H9 (cell line): ENCODE data around the gene DHX38. TPM values are rescaled to one million over a fixed set of nuclear protein-coding genes. Genes with fewer than 3 reads are reported as not detected.

Experiments used
- DNase-seq: peaks from one replicate; pipeline ENCODE4 v3.0.0-alpha.2; 2017
- H2AFZ ChIP-seq: one replicate; pipeline ENCODE4 v1.6.1; 2013; ENCODE audit warnings: mild to moderate bottlenecking, low read length, control low read depth, moderate library complexity
- H2AK5ac ChIP-seq: 2 replicates; pipeline ENCODE4 v1.6.1; 2013; ENCODE audit warnings: low read length, control low read depth, mixed read lengths; ENCODE audit not compliant: insufficient read length
- H2BK120ac ChIP-seq: one replicate; pipeline ENCODE4 v1.6.1; 2013; ENCODE audit warnings: low read depth, mild to moderate bottlenecking, low read length, control low read depth, inconsistent platforms; ENCODE audit not compliant: poor library complexity, severe bottlenecking
- H2BK12ac ChIP-seq: 2 replicates; pipeline ENCODE4 v1.6.1; 2013; ENCODE audit warnings: low read length, control low read depth, mixed read lengths, low read depth; ENCODE audit not compliant: insufficient read length
- H2BK15ac ChIP-seq: 2 replicates; pipeline ENCODE4 v1.6.1; 2013; ENCODE audit warnings: low read depth, low read length, control low read depth
- H2BK20ac ChIP-seq: one replicate; pipeline ENCODE4 v1.6.1; 2013; ENCODE audit warnings: low read depth, mild to moderate bottlenecking, low read length, control low read depth, inconsistent platforms; ENCODE audit not compliant: poor library complexity, severe bottlenecking
- H2BK5ac ChIP-seq: 2 replicates; pipeline ENCODE4 v1.6.1; 2013; ENCODE audit warnings: low read length, control low read depth, mixed read lengths; ENCODE audit not compliant: insufficient read length
- H3K14ac ChIP-seq: 2 replicates; pipeline ENCODE4 v1.6.1; 2013; ENCODE audit warnings: low read length, control low read depth; ENCODE audit not compliant: insufficient read depth
- H3K18ac ChIP-seq: 2 replicates; pipeline ENCODE4 v1.6.1; 2013; ENCODE audit warnings: low read depth, mild to moderate bottlenecking, mixed read lengths, low read length, control low read depth; ENCODE audit not compliant: insufficient read length
- H3K23ac ChIP-seq: 2 replicates; pipeline ENCODE4 v1.6.1; 2013; ENCODE audit warnings: low read length, control low read depth, mixed read lengths, low read depth; ENCODE audit not compliant: insufficient read length
- H3K23me2 ChIP-seq: 2 replicates; pipeline ENCODE4 v1.6.1; 2013; ENCODE audit warnings: low read depth, mild to moderate bottlenecking, mixed read lengths, low read length, control low read depth; ENCODE audit not compliant: insufficient read length, poor library complexity, severe bottlenecking
- H3K27ac ChIP-seq: 2 replicates; pipeline ENCODE4 v1.5.1; 2013; ENCODE audit warnings: low read length, control low read depth, mixed read lengths, low read depth; ENCODE audit not compliant: insufficient read length
- H3K27me3 ChIP-seq: 2 replicates; pipeline ENCODE4 v1.6.1; 2013; ENCODE audit warnings: low read length, control low read depth, inconsistent platforms; ENCODE audit not compliant: insufficient read depth
- H3K4ac ChIP-seq: 2 replicates; pipeline ENCODE4 v1.6.1; 2013; ENCODE audit warnings: low read depth, mild to moderate bottlenecking, control low read depth, inconsistent platforms, low read length, moderate library complexity
- H3K4me1 ChIP-seq: 2 replicates; pipeline ENCODE4 v1.6.1; 2013; ENCODE audit warnings: low read length, control low read depth, inconsistent platforms; ENCODE audit not compliant: insufficient read depth
- H3K4me2 ChIP-seq: 2 replicates; pipeline ENCODE4 v1.6.1; 2013; ENCODE audit warnings: low read length, control low read depth, mixed read lengths; ENCODE audit not compliant: insufficient read length, insufficient read depth
- H3K56ac ChIP-seq: 2 replicates; pipeline ENCODE4 v1.6.1; 2013; ENCODE audit warnings: low read depth, mild to moderate bottlenecking, mixed read lengths, low read length, control low read depth; ENCODE audit not compliant: insufficient read length
- H3K79me1 ChIP-seq: 2 replicates; pipeline ENCODE4 v1.6.1; 2013; ENCODE audit warnings: low read depth, mild to moderate bottlenecking, moderate library complexity, low read length, control low read depth, inconsistent platforms; ENCODE audit not compliant: insufficient read depth, poor library complexity, severe bottlenecking
- H3K79me2 ChIP-seq: 2 replicates; pipeline ENCODE4 v1.6.1; 2013; ENCODE audit warnings: low read length, control low read depth, inconsistent platforms; ENCODE audit not compliant: insufficient read depth
- H3K9ac ChIP-seq: 2 replicates; pipeline ENCODE4 v1.6.1; 2013; ENCODE audit warnings: low read length, control low read depth, mixed read lengths; ENCODE audit not compliant: insufficient read length; ENCODE audit errors: extremely low read depth
- H3K9me3 ChIP-seq: one replicate; pipeline ENCODE4 v1.6.1; 2013; ENCODE audit warnings: low read depth, low read length, inconsistent platforms; ENCODE audit not compliant: control insufficient read depth
- H3T11ph ChIP-seq: one replicate; pipeline ENCODE4 v1.6.1; 2013; ENCODE audit warnings: mild to moderate bottlenecking, low read length, control low read depth, inconsistent platforms
- H4K20me1 ChIP-seq: one replicate; pipeline ENCODE4 v1.6.1; 2013; ENCODE audit not compliant: control insufficient read depth, insufficient read length, insufficient read depth
- H4K5ac ChIP-seq: 2 replicates; pipeline ENCODE4 v1.6.1; 2013; ENCODE audit warnings: low read depth, mild to moderate bottlenecking, mixed read lengths, low read length, control low read depth; ENCODE audit not compliant: insufficient read length
- H4K8ac ChIP-seq: replicated peaks from 2 replicates; pipeline ENCODE4 v1.6.1; 2013; ENCODE audit warnings: low read length, control low read depth, mixed read lengths, low read depth; ENCODE audit not compliant: insufficient read length
- H4K91ac ChIP-seq: 2 replicates; pipeline ENCODE4 v1.6.1; 2013; ENCODE audit warnings: low read depth, mild to moderate bottlenecking, moderate library complexity, mixed read lengths, low read length, control low read depth; ENCODE audit not compliant: insufficient read length
- H3K27ac Mint-ChIP-seq, 3 experiments: 2 replicates in 2 of 3; 3 replicates in 1 of 3; pipeline ENCODE4 v1.8.0; 2020 to 2021; ENCODE audit warnings: mixed read lengths in 3 of 3, mild to moderate bottlenecking in 1 of 3, moderate library complexity in 1 of 3
- H3K27me3 Mint-ChIP-seq: 2 replicates; pipeline ENCODE4 v1.8.0; 2021; ENCODE audit warnings: low read depth, mild to moderate bottlenecking, moderate library complexity, mixed read lengths
- H3K36me3 Mint-ChIP-seq, 3 experiments: 2 replicates in 2 of 3; 3 replicates in 1 of 3; pipeline ENCODE4 v1.8.0; 2020 to 2021; ENCODE audit warnings: low read depth in 3 of 3, mixed read lengths in 3 of 3; ENCODE audit not compliant: insufficient read depth in 1 of 3
- H3K4me1 Mint-ChIP-seq, 2 experiments: 2 replicates each; pipeline ENCODE4 v1.8.0; 2020; ENCODE audit warnings: mixed read lengths in 2 of 2
- H3K4me3 Mint-ChIP-seq, 2 experiments: 2 replicates in 1 of 2; 3 replicates in 1 of 2; pipeline ENCODE4 v1.8.0; 2020 to 2021; ENCODE audit warnings: mild to moderate bottlenecking in 2 of 2, mixed read lengths in 2 of 2, moderate library complexity in 1 of 2
- H3K9me3 Mint-ChIP-seq, 2 experiments: 2 replicates in 1 of 2; 3 replicates in 1 of 2; pipeline ENCODE4 v1.8.0; 2020; ENCODE audit warnings: mild to moderate bottlenecking in 2 of 2, mixed read lengths in 2 of 2, moderate library complexity in 1 of 2
- CTCF ChIP-seq: fragments of 200-600 bp; sonication (generic); conservative IDR thresholded peaks from 3 replicates; pipeline ENCODE4 v1.8.0; 2021; ENCODE audit warnings: antibody characterized with exemption, mild to moderate bottlenecking
- WGBS: extraction: QIAGEN DNeasy Blood & Tissue Kit; methylation state at CpG from one replicate; pipeline ENCODE4 v1.1.7; 2013; ENCODE audit warnings: missing lambda C conversion rate, low lambda C conversion rate, mixed read lengths; ENCODE audit not compliant: insufficient read length; ENCODE audit errors: extremely low coverage; 5-methylcytosine and 5-hydroxymethylcytosine counted together
- total RNA-seq: library from RNA; stranded (reverse); gene quantifications from 2 replicates; pipeline ENCODE4 v1.2.1, GENCODE V29; 2021

Gene DHX38
- total RNA-seq, 1 experiment from 2014 or later, result 60.5 TPM

GRCh38 chr16:72131036-72131435 is 37.4 kb downstream of the DHX38 start:
- no peaks in the 10 kb centered on the region for H3K79me1 ChIP-seq
- no peak overlapping the region for H2AK5ac ChIP-seq
- no peak overlapping the region for H3K23ac ChIP-seq
- Mint-ChIP-seq H3K4me3 (no peak overlapping the region), H3K36me3 (no peaks in the 10 kb centered on the region), H3K4me1 (peaks cover 20 to 22% of the 10 kb centered on the region in 2 experiments), H3K27me3 (no peaks in the 10 kb centered on the region; the same call in 1 of the 2 replicates), H3K9me3 (no peaks in the 10 kb centered on the region), H3K27ac (no peak overlapping the region)
- no peak overlapping the region for H3K4me2 ChIP-seq
- no peak overlapping the region for H3K14ac ChIP-seq
- H4K20me1 ChIP-seq, result no peaks in the 10 kb centered on the region
- no peak overlapping the region for H2BK15ac ChIP-seq
- H2AFZ ChIP-seq, result no peak overlapping the region
- H3K9me3 ChIP-seq, result no peaks in the 10 kb centered on the region
- H3K4ac ChIP-seq, result no peak overlapping the region
- H4K8ac ChIP-seq, result no peak overlapping the region
- no peaks in the 10 kb centered on the region for H3K79me2 ChIP-seq
- H2BK120ac ChIP-seq, result no peak overlapping the region
- H3K18ac ChIP-seq, result no peak overlapping the region
- no peak overlapping the region for H3K56ac ChIP-seq
- H2BK5ac ChIP-seq, result no peak overlapping the region
- no peaks in the 10 kb centered on the region for H3K27me3 ChIP-seq
- no peaks in the 10 kb centered on the region for H3K23me2 ChIP-seq
- no peak for DNase-seq
- no peaks in the 10 kb centered on the region for H3K4me1 ChIP-seq
- H4K5ac ChIP-seq, result no peak overlapping the region
- H3T11ph ChIP-seq, result no peak overlapping the region
- H2BK12ac ChIP-seq, result no peak overlapping the region
- WGBS, result 100% methylated on average over 1 of the region's 6 CpGs
- H3K9ac ChIP-seq, result no peak overlapping the region
- no peak overlapping the region for H3K27ac ChIP-seq
- no peak overlapping the region for H2BK20ac ChIP-seq
- no peak for TF ChIP-seq CTCF
- H4K91ac ChIP-seq, result no peak overlapping the region
